A549 (cell line): ENCODE results near the gene KRTAP4-11. TPM values are rescaled to one million over a fixed set of nuclear protein-coding genes. Genes with fewer than 3 reads are reported as not detected.
"Not testable (repeated sequence)": the region's sequence is repeated elsewhere in the genome, so short reads cannot be mapped to it uniquely, and the experiment has no call there.

ENCODE experiments used
- ATAC-seq, 2 experiments: fragments of 200-7000 bp in 1 of 2; fragments of >200 bp in 1 of 2; cut with Nextera tagmentation in 1 of 2; cut with Tn5 transposase in 1 of 2; 3 replicates each; pipeline versions ENCODE4 v1.8.0 to v1.9.1; 2018 to 2020; ENCODE audit warnings: mild to moderate bottlenecking in 1 of 2, moderate library complexity in 1 of 2
- CTCF ChIA-PET: fragments of 300-600 bp; sonication (Branson Sonifier 250); formaldehyde crosslinking; extraction: SDS; loops from one replicate; lab custom pipeline; 2021; ENCODE audit warnings: antibody characterized with exemption, inconsistent platforms; lab: Yijun Ruan, JAX
- POLR2A ChIA-PET: fragments of 350-600 bp; formaldehyde crosslinking; extraction: SDS; loops from one replicate; lab custom pipeline; 2021; ENCODE audit warnings: antibody characterized with exemption, inconsistent platforms; lab: Yijun Ruan, JAX
- DNase-seq, 2 experiments: peaks; one replicate each; pipeline versions ENCODE4 v3.0.0 to v3.0.0-alpha.2; 2011 to 2016; ENCODE audit warnings: low read depth in 1 of 2, low spot score in 1 of 2
- FAIRE-seq: peaks from 2 replicates; lab custom pipeline; 2011; peaks lifted over from hg19 to GRCh38; lab: Jason Lieb, UNC
- H3K27ac ChIP-seq, 2 experiments: fragments of >200 bp; sonication (Bioruptor Twin); formaldehyde crosslinking; 3 replicates each; pipeline ENCODE4 v1.5.1; 2016 to 2017
- H3K4me1 ChIP-seq: fragments of >200 bp; sonication (Bioruptor Twin); formaldehyde crosslinking; 3 replicates; pipeline ENCODE4 v1.6.1; 2016
- H3K4me2 ChIP-seq: fragments of >200 bp; sonication (Bioruptor Twin); formaldehyde crosslinking; 3 replicates; pipeline ENCODE4 v1.6.1; 2016
- H3K4me3 ChIP-seq: fragments of >200 bp; sonication (Bioruptor Twin); formaldehyde crosslinking; 3 replicates; pipeline ENCODE4 v1.5.1; 2016
- H3K9me3 ChIP-seq: fragments of >200 bp; sonication (Bioruptor Twin); formaldehyde crosslinking; 3 replicates; pipeline ENCODE4 v1.6.1; 2016
- ATOH8 ChIP-seq: fragments of 250-450 bp; sonication (Bioruptor Pico); IDR thresholded peaks from 2 replicates; pipeline ENCODE4 v1.5.0; 2020; ENCODE audit warnings: low read depth, mild to moderate bottlenecking, moderate library complexity
- BCL3 ChIP-seq: fragments of >200 bp; sonication (Bioruptor Twin); formaldehyde crosslinking; IDR thresholded peaks from 3 replicates; pipeline ENCODE4 v1.6.1; 2016
- BHLHE40 ChIP-seq: IDR thresholded peaks from 2 replicates; pipeline ENCODE4 v1.6.1; 2012; ENCODE audit warnings: low read depth, low read length, inconsistent platforms
- CBX2 ChIP-seq: fragments of 200-600 bp; sonication (generic); IDR thresholded peaks from 2 replicates; pipeline ENCODE4 v1.6.1; 2016; ENCODE audit warnings: low read depth, mild to moderate bottlenecking, borderline replicate concordance
- CBX8 ChIP-seq: fragments of 200-600 bp; sonication (generic); IDR thresholded peaks from 2 replicates; pipeline ENCODE4 v1.6.1; 2016
- CHD4 ChIP-seq: fragments of 200-600 bp; sonication (generic); IDR thresholded peaks from 2 replicates; pipeline ENCODE4 v1.6.1; 2016; ENCODE audit warnings: antibody characterized with exemption, mild to moderate bottlenecking, borderline replicate concordance
- CTCF ChIP-seq: fragments of >200 bp; sonication (Bioruptor Twin); formaldehyde crosslinking; IDR thresholded peaks from 3 replicates; pipeline ENCODE4 v1.5.1; 2016
- E2F6 ChIP-seq: IDR thresholded peaks from 2 replicates; pipeline ENCODE4 v1.6.1; 2012; ENCODE audit warnings: low read depth, borderline replicate concordance
- EP300 ChIP-seq, 2 experiments: fragments of >200 bp; sonication (Bioruptor Twin); formaldehyde crosslinking; IDR thresholded peaks; 2 replicates in 1 of 2; 3 replicates in 1 of 2; pipeline ENCODE4 v1.6.1; 2016 to 2017
- FOSL2 ChIP-seq, 2 experiments: fragments of 450-650 bp in 1 of 2; fragments of >200 bp in 1 of 2; sonication (Bioruptor Twin) in 1 of 2; formaldehyde crosslinking; IDR thresholded peaks; 2 replicates each; pipeline versions ENCODE4 v1.5.0 to v1.6.1; 2016 to 2020; ENCODE audit warnings: mild to moderate bottlenecking in 1 of 2, moderate library complexity in 1 of 2
- HES2 ChIP-seq: fragments of >200 bp; sonication (Bioruptor Twin); formaldehyde crosslinking; IDR thresholded peaks from 2 replicates; pipeline ENCODE4 v1.6.1; 2016
- HEYL ChIP-seq: fragments of 250-450 bp; sonication (Bioruptor Pico); IDR thresholded peaks from 2 replicates; pipeline ENCODE4 v1.8.0; 2021; ENCODE audit warnings: mild to moderate bottlenecking, moderate library complexity
- HOXB5 ChIP-seq: fragments of 250-450 bp; sonication (Bioruptor Pico); IDR thresholded peaks from 2 replicates; pipeline ENCODE4 v1.5.0; 2020; ENCODE audit warnings: mild to moderate bottlenecking, moderate library complexity
- KDM5A ChIP-seq: fragments of 200-600 bp; sonication (generic); IDR thresholded peaks from 2 replicates; pipeline ENCODE4 v1.6.1; 2016; ENCODE audit warnings: antibody characterized with exemption, mild to moderate bottlenecking
- MAFK ChIP-seq: fragments of 450-650 bp; IDR thresholded peaks from 2 replicates; pipeline ENCODE4 v1.6.1; 2014; ENCODE audit not compliant: partially characterized antibody
- MAZ ChIP-seq: fragments of 150-350 bp; IDR thresholded peaks from 2 replicates; pipeline ENCODE4 v1.6.1; 2014; ENCODE audit warnings: antibody characterized with exemption, low read depth, low read length, borderline replicate concordance
- PBX3 ChIP-seq: IDR thresholded peaks from 2 replicates; pipeline ENCODE4 v1.6.1; 2012
- PHF8 ChIP-seq: fragments of 200-600 bp; sonication (generic); IDR thresholded peaks from 2 replicates; pipeline ENCODE4 v1.6.1; 2016; ENCODE audit warnings: low read depth, mild to moderate bottlenecking, antibody characterized with exemption, moderate library complexity, borderline replicate concordance
- RCOR1 ChIP-seq: fragments of 150-350 bp; IDR thresholded peaks from 2 replicates; pipeline ENCODE4 v1.6.1; 2014; ENCODE audit warnings: antibody characterized with exemption, low read length, low read depth
- ZSCAN20 ChIP-seq: fragments of 250-450 bp; sonication (Bioruptor Pico); IDR thresholded peaks from 2 replicates; pipeline ENCODE4 v1.8.0; 2022; ENCODE audit warnings: mild to moderate bottlenecking, moderate library complexity
- WGBS: methylation state at CpG from one replicate; pipeline ENCODE4 v1.1.6; 2017; ENCODE audit errors: missing lambda C conversion rate; 5-methylcytosine and 5-hydroxymethylcytosine counted together
- polyA plus RNA-seq, 4 experiments: library from polyadenylated mRNA; depleted of rRNA in 3 of 4; stranded (reverse); fragments of >200 nt; fragmentation: RNase III in 1 of 4; extraction: RNeasy Plus Mini Kit Qiagen cat#74134 plus additional on column Dnase treatment in 1 of 4; gene quantifications; 2 replicates in 3 of 4; 3 replicates in 1 of 4; pipeline ENCODE4 v1.2.3, GENCODE V29; 2011 to 2017

KRTAP4-11 gene
- polyA plus RNA-seq, 2 of the 4 experiments (the other 2 are of a cell fraction) = not detected

GRCh38 chr17:41149652-41149985 is 31.4 kb upstream of the KRTAP4-11 start, which contains the start of gene KRTAP4-5:
TSS of gene KRTAP4-5 (minus strand) at chr17:41149825. CDS start at chr17:41149767, 58 bp downstream.
- FAIRE-seq = no peak
- peak in 1 of 2 experiments; percentile 39; a peak in 1 of 6 replicates for ATAC-seq
- POLR2A ChIA-PET = no interaction called here
- Histone ChIP-seq H3K9me3 (no peaks in the 10 kb centered on the region), H3K4me2 (no peak within 1 kb of the TSS), H3K27ac (no peak within 1 kb of the TSS), H3K4me3 (no peak within 1 kb of the TSS)
- 56% methylated on average over 2 of the region's 2 CpGs for WGBS
- TF ChIP-seq EP300 (IDR thresholded peaks at IDR 0.05) (no peak), RCOR1 (no peak), HOXB5 (CRISPR knock-in tag) (no peak), HEYL (no peak), PBX3 (no peak), CTCF (no peak), CBX2 (no peak), FOSL2 (IDR thresholded peaks at IDR 0.05) (no peak), FOSL2 (CRISPR knock-in tag; IDR thresholded peaks at IDR 0.05) (no peak), KDM5A (no peak), BHLHE40 (no peak), ATOH8 (no peak), MAZ (no peak), BCL3 (no peak), PHF8 (no peak), E2F6 (no peak), ZSCAN20 (no peak), MAFK (no peak), HES2 (no peak), CBX8 (no peak), CHD4 (no peak)
- TF ChIP-seq, all 56 proteins: peak for 0
- CTCF ChIA-PET = interaction anchor here (0.7 kb wide), 1 partner anchor 381 kb away, joined by 3 read pairs; no protein-coding TSS in a partner anchor
- no peak for DNase-seq
- H3K4me1 ChIP-seq = no peaks in the 10 kb centered on the region

- POLR2A ChIA-PET, H3K27ac ChIP-seq, H3K9me3 ChIP-seq, H3K4me2 ChIP-seq, H3K4me3 ChIP-seq, DNase-seq, H3K4me1 ChIP-seq, FAIRE-seq, ATAC-seq: not testable (repeated sequence)
- CTCF ChIA-PET = interaction anchor here (0.7 kb wide), 1 partner anchor 381 kb away, joined by 3 read pairs; no protein-coding TSS in a partner anchor
- WGBS = 70% methylated on average over 10 of the region's 10 CpGs
Observed at GRCh38 chr17:41148971-41149651, 30.9 kb upstream of the KRTAP4-11 start.
